Measurements from ENCODE around the gene PNMA8A.

PNMA8A gene

DNA sequence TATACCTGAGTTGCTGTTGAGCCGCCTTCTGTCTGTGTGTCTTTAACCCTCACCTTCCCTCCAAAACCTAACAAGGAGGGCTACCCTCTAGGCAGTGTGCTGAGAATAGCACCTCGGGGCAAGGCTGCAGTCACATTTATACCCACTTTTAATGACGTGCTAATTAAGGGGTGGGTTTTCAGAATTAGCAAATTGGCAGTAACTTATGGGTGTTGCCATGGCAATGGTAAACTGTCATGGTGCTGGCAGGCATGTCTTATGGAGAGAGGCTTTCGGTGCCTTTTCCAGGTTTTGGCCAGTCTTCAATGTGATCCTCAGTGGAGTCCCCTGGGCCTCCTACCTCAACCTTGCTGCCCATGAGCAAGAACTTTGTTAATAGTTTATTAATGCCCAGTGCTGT lies 1.2 kb upstream of the PNMA8A start:
- Mint-ChIP-seq H3K4me3 (no peak overlapping the region), H3K27ac (ENCODE audit: low read depth) (no peak overlapping the region), H3K4me1 (no peaks in the 10 kb centered on the region), H3K36me3 (ENCODE audit: insufficient read depth) (peaks cover 2% of the 10 kb centered on the region), H3K9me3 (no peaks in the 10 kb centered on the region), H3K27me3 (peaks cover 61% of the 10 kb centered on the region)
- no peak for DNase-seq (ENCODE audit: low spot score in 2 of 2)
- ATAC-seq (replicated peaks; ENCODE audit: extremely low read depth, poor library complexity, severe bottlenecking), result no peak

DNA sequence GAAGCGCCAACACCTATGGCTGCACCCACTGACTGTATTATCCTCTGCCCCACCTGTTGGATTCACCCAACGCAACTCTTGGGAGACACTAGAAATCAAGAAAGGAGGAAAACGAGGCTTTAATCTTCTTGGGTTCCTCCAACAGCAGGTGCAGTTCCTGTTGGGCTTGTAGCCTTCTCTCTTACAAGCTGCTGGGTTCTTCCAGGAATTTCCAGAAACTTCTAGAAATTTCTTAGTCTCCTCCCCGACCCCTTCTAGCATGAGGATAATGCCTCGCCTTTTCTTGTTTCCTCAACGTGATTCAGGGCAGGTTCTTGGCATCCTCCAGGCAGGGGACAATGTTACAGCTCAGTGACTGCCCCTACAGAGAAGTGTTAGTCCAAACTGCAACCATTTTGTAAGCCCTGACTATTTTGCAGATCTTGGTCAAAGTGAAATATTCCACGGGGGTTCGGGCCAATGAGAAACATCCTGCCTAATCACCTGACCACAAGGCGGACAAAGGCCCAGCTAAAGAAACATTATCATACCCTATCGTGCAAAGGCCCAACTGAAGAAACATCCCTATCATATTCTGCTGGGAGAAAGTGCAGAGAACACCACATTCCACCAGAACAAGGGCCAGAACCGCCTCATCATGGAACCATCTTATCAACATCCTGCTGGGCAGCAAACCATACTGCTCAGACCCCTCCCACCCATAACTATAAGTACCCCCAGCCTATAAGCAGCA lies 614 bp upstream of the PNMA8A start:
- ATAC-seq (replicated peaks; ENCODE audit: extremely low read depth, poor library complexity, severe bottlenecking), result no peak
- no peak overlapping the region for H3K4me3 Mint-ChIP-seq

DNA sequence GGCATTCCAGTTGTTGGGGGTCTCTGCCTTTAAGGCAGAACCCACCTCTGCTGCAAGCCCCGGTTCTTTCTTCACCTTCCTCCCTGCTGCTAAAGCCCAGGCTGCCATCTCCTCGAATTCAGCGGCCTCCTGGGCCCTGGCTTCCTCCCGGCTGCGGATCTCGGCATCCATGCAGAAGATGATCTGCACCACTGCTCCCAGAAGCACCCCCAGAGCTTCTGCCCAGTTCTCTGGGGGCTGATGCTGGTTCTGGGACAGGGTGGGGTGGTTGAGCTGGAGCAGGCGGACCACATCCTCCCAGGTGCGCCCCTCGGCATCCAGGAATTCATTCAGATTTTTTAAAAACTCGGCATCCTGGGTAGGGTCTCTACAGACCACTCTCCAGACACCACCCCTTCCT lies 987 bp downstream of the PNMA8A start:
- ATAC-seq (replicated peaks; ENCODE audit: extremely low read depth, poor library complexity, severe bottlenecking), result no peak
- Mint-ChIP-seq H3K36me3 (ENCODE audit: insufficient read depth) (peaks cover 3% of the 10 kb centered on the region), H3K27me3 (peaks cover 74% of the 10 kb centered on the region)

More for the DNA sequence above, 614 bp upstream of the PNMA8A start:
- no peak overlapping the region for H3K27ac Mint-ChIP-seq (ENCODE audit: low read depth)
- no peaks in the 10 kb centered on the region for H3K9me3 Mint-ChIP-seq
- no peak for DNase-seq (ENCODE audit: low spot score in 2 of 2)
- H3K4me1 Mint-ChIP-seq, result peaks cover 2% of the 10 kb centered on the region
- H3K36me3 Mint-ChIP-seq (ENCODE audit: insufficient read depth), result peaks cover 2% of the 10 kb centered on the region
- peaks cover 64% of the 10 kb centered on the region for H3K27me3 Mint-ChIP-seq

DNA sequence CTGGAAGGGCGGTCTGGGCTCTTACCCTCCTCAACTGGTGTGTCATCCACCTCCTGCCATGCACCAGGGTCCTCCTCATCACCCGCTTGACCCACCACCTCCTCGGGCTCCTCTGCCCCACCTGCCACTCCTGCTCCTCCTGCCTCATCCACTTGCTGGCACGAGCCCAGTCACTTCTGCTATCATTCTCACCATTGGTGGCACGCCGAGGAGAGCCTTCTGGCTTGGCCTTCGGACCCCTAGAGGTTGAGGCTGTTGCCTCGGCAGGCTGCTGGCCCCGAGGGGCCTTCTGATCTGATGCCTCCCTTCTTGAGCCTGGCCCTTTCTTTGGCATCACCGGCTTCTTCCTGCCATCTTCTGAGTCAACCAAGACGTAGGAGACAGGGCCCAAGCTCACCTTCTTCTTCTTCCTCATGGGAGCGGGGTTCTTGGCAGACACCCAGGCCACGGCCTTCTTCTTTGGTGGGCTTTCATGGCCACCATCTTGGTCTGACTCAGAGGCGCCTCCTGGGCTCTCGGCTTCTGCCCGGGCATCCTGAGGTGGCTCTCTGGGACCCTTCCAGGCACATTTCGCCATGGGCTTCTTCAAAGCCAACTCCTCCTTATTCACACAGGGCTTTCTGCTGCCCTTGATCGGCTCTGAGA lies 1.7 kb downstream of the PNMA8A start:
- no peak for ATAC-seq (replicated peaks; ENCODE audit: extremely low read depth, poor library complexity, severe bottlenecking)
- H3K4me3 Mint-ChIP-seq, result no peak overlapping the region
- H3K9me3 Mint-ChIP-seq, result no peaks in the 10 kb centered on the region
- peak overlapping the region; percentile 74 for H3K27ac Mint-ChIP-seq (ENCODE audit: low read depth)
- H3K27me3 Mint-ChIP-seq, result peaks cover 79% of the 10 kb centered on the region
- H3K36me3 Mint-ChIP-seq (ENCODE audit: insufficient read depth), result peaks cover 3% of the 10 kb centered on the region
- peaks cover 8% of the 10 kb centered on the region for H3K4me1 Mint-ChIP-seq
- DNase-seq (ENCODE audit: low spot score in 2 of 2), result no peak

More for the DNA sequence above, 987 bp downstream of the PNMA8A start:
- no peak for DNase-seq (ENCODE audit: low spot score in 2 of 2)
- Mint-ChIP-seq H3K27ac (ENCODE audit: low read depth) (no peak overlapping the region), H3K9me3 (no peaks in the 10 kb centered on the region), H3K4me1 (peaks cover 8% of the 10 kb centered on the region), H3K4me3 (no peak overlapping the region)

- H3K4me3 Mint-ChIP-seq, result no peak overlapping the region
- no peak overlapping the region for H3K27ac Mint-ChIP-seq (ENCODE audit: low read depth)
- peaks cover 8% of the 10 kb centered on the region for H3K4me1 Mint-ChIP-seq
- peaks cover 2% of the 10 kb centered on the region for H3K36me3 Mint-ChIP-seq (ENCODE audit: insufficient read depth)
- ATAC-seq (replicated peaks; ENCODE audit: extremely low read depth, poor library complexity, severe bottlenecking), result no peak
- no peak for DNase-seq (ENCODE audit: low spot score in 2 of 2)
- H3K9me3 Mint-ChIP-seq, result no peaks in the 10 kb centered on the region
- peaks cover 65% of the 10 kb centered on the region for H3K27me3 Mint-ChIP-seq
These were observed 4.7 kb downstream of the PNMA8A start for GRCh38 chr19:46466536-46467196.

GRCh38 chr19:46463516-46463915 lies 7.8 kb downstream of the PNMA8A start:
- no peak overlapping the region for H3K4me3 Mint-ChIP-seq
- H3K27ac Mint-ChIP-seq (ENCODE audit: low read depth), result no peak overlapping the region
- no peak for DNase-seq (ENCODE audit: low spot score in 2 of 2)
- no peak for ATAC-seq (replicated peaks; ENCODE audit: extremely low read depth, poor library complexity, severe bottlenecking)
- peaks cover 8% of the 10 kb centered on the region for H3K4me1 Mint-ChIP-seq
- peaks cover 55% of the 10 kb centered on the region for H3K27me3 Mint-ChIP-seq
- H3K9me3 Mint-ChIP-seq, result no peaks in the 10 kb centered on the region
- peaks cover 2% of the 10 kb centered on the region for H3K36me3 Mint-ChIP-seq (ENCODE audit: insufficient read depth)

GRCh38 chr19:46461537-46461936 lies 9.8 kb downstream of the PNMA8A start:
- no peak overlapping the region for H3K4me3 Mint-ChIP-seq
- H3K27ac Mint-ChIP-seq (ENCODE audit: low read depth), result no peak overlapping the region
- H3K4me1 Mint-ChIP-seq, result peaks cover 2% of the 10 kb centered on the region
- no peaks in the 10 kb centered on the region for H3K9me3 Mint-ChIP-seq
- ATAC-seq (replicated peaks; ENCODE audit: extremely low read depth, poor library complexity, severe bottlenecking), result no peak
- peaks cover 58% of the 10 kb centered on the region for H3K27me3 Mint-ChIP-seq
- H3K36me3 Mint-ChIP-seq (ENCODE audit: insufficient read depth), result peaks cover 3% of the 10 kb centered on the region
- no peak for DNase-seq (ENCODE audit: low spot score in 2 of 2)

GRCh38 chr19:46460981-46461380 lies 10.4 kb downstream of the PNMA8A start:
- Mint-ChIP-seq H3K36me3 (ENCODE audit: insufficient read depth) (peaks cover 3% of the 10 kb centered on the region), H3K9me3 (no peaks in the 10 kb centered on the region), H3K4me3 (no peak overlapping the region), H3K4me1 (no peaks in the 10 kb centered on the region), H3K27ac (ENCODE audit: low read depth) (no peak overlapping the region), H3K27me3 (peaks cover 59% of the 10 kb centered on the region)
- DNase-seq (ENCODE audit: low spot score in 2 of 2) (no peak), ATAC-seq (replicated peaks; ENCODE audit: extremely low read depth, poor library complexity, severe bottlenecking) (no peak)

GRCh38 chr19:46460055-46460454 lies 11.3 kb downstream of the PNMA8A start:
- DNase-seq (ENCODE audit: low spot score in 2 of 2), result no peak
- H3K36me3 Mint-ChIP-seq (ENCODE audit: insufficient read depth), result peaks cover 2% of the 10 kb centered on the region
- H3K9me3 Mint-ChIP-seq, result no peaks in the 10 kb centered on the region
- no peak overlapping the region for H3K27ac Mint-ChIP-seq (ENCODE audit: low read depth)
- no peak overlapping the region for H3K4me3 Mint-ChIP-seq
- no peaks in the 10 kb centered on the region for H3K4me1 Mint-ChIP-seq
- peaks cover 62% of the 10 kb centered on the region for H3K27me3 Mint-ChIP-seq
- ATAC-seq (replicated peaks; ENCODE audit: extremely low read depth, poor library complexity, severe bottlenecking), result no peak

GRCh38 chr19:46456930-46457329 lies 14.4 kb downstream of the PNMA8A start:
- Mint-ChIP-seq H3K4me1 (no peaks in the 10 kb centered on the region), H3K27me3 (peaks cover 50% of the 10 kb centered on the region), H3K27ac (ENCODE audit: low read depth) (no peak overlapping the region), H3K9me3 (no peaks in the 10 kb centered on the region), H3K4me3 (no peak overlapping the region), H3K36me3 (ENCODE audit: insufficient read depth) (peaks cover 2% of the 10 kb centered on the region)
- ATAC-seq (replicated peaks; ENCODE audit: extremely low read depth, poor library complexity, severe bottlenecking) (no peak), DNase-seq (ENCODE audit: low spot score in 2 of 2) (no peak)

DNA sequence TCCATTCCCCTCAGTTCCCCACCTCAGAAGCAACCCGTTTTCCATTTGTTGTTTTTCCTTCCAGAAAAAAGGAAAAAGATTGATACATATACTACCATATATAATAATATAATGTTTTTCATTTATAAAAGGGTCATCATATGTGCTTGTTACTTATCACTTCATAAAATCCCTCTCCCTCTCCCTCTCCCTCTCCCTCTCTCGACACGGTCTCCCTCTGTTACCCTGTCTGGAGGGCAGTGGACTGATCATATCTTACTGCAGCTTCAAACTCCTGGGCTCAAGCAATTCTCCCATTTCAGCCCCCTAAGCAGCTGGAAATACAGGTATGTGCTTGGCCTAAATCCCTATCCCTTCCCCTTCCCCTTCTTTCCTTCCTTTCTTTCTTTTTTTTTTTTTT lies 17.1 kb downstream of the PNMA8A start:
- Mint-ChIP-seq H3K9me3 (peaks cover 6% of the 10 kb centered on the region), H3K4me3 (no peak overlapping the region), H3K27me3 (peaks cover 71% of the 10 kb centered on the region), H3K4me1 (no peaks in the 10 kb centered on the region), H3K36me3 (ENCODE audit: insufficient read depth) (peaks cover 2% of the 10 kb centered on the region), H3K27ac (ENCODE audit: low read depth) (no peak overlapping the region)
- ATAC-seq (replicated peaks; ENCODE audit: extremely low read depth, poor library complexity, severe bottlenecking) (no peak), DNase-seq (ENCODE audit: low spot score in 2 of 2) (no peak)

- ATAC-seq (replicated peaks; ENCODE audit: extremely low read depth, poor library complexity, severe bottlenecking) (no peak), DNase-seq (ENCODE audit: low spot score in 2 of 2) (no peak)
- H3K9me3 Mint-ChIP-seq, result peaks cover 8% of the 10 kb centered on the region
- H3K27me3 Mint-ChIP-seq, result peaks cover 67% of the 10 kb centered on the region
- no peak overlapping the region for H3K4me3 Mint-ChIP-seq
- peaks cover 2% of the 10 kb centered on the region for H3K36me3 Mint-ChIP-seq (ENCODE audit: insufficient read depth)
- no peak overlapping the region for H3K27ac Mint-ChIP-seq (ENCODE audit: low read depth)
- H3K4me1 Mint-ChIP-seq, result no peaks in the 10 kb centered on the region
These were observed 17.7 kb downstream of the PNMA8A start for GRCh38 chr19:46453661-46454060.

GRCh38 chr19:46452186-46452585 lies 19.2 kb downstream of the PNMA8A start:
- DNase-seq (ENCODE audit: low spot score in 2 of 2) (no peak), ATAC-seq (replicated peaks; ENCODE audit: extremely low read depth, poor library complexity, severe bottlenecking) (no peak)
- Mint-ChIP-seq H3K4me1 (no peaks in the 10 kb centered on the region), H3K27ac (ENCODE audit: low read depth) (no peak overlapping the region), H3K27me3 (peaks cover 61% of the 10 kb centered on the region), H3K9me3 (peaks cover 8% of the 10 kb centered on the region), H3K4me3 (no peak overlapping the region), H3K36me3 (ENCODE audit: insufficient read depth) (no peaks in the 10 kb centered on the region)

Data from central memory CD8-positive, alpha-beta T cell (primary cell).